Measurements from ENCODE around the gene DDX31.

- no peak for TF ChIP-seq CTCF (conservative IDR thresholded peaks at IDR 0.05; ENCODE audit: low read length)
- no peak for TF ChIP-seq EZH2phosphoT487 (IDR thresholded peaks at IDR 0.05; ENCODE audit: borderline replicate concordance, low read depth, low read length)
These were observed 117.7 kb downstream of the DDX31 start for GRCh38 chr9:132552041-132552440.
